Skeletal muscle tissue (tissue), 4 donors: ENCODE data around the gene ABHD14A. TPM values are rescaled to one million over a fixed set of nuclear protein-coding genes. Genes with fewer than 3 reads are reported as not detected.

ENCODE experiments used
- H3K27ac ChIP-seq: one replicate; pipeline ENCODE4 v1.7.0; 2013; ENCODE audit warnings: mild to moderate bottlenecking, low read depth, low read length, inconsistent platforms
- H3K27me3 ChIP-seq, 3 donors: one replicate each; pipeline ENCODE4 v1.7.0; 2013; ENCODE audit warnings: low read length in 3 of 3; ENCODE audit not compliant: control insufficient read depth in 3 of 3, insufficient read depth in 3 of 3
- H3K36me3 ChIP-seq, 3 donors: one replicate each; pipeline ENCODE4 v1.7.0; 2013; ENCODE audit warnings: low read length in 3 of 3; ENCODE audit not compliant: control insufficient read depth in 3 of 3, insufficient read depth in 3 of 3
- H3K4me1 ChIP-seq, 3 donors: one replicate each; pipeline ENCODE4 v1.7.0; 2013; ENCODE audit warnings: low read length in 3 of 3, mild to moderate bottlenecking in 3 of 3; ENCODE audit not compliant: control insufficient read depth in 3 of 3, insufficient read depth in 3 of 3
- H3K4me3 ChIP-seq, 3 donors: one replicate each; pipeline ENCODE4 v1.7.0; 2013; ENCODE audit warnings: low read length in 3 of 3
- H3K9ac ChIP-seq, 3 donors: one replicate each; pipeline ENCODE4 v1.7.0; 2013; ENCODE audit warnings: low read length in 3 of 3, mild to moderate bottlenecking in 3 of 3, moderate library complexity in 2 of 3, low read depth in 1 of 3
- H3K9me3 ChIP-seq, 3 donors: one replicate each; pipeline ENCODE4 v1.7.0; 2013; ENCODE audit warnings: low read length in 3 of 3; ENCODE audit not compliant: control insufficient read depth in 3 of 3
- total RNA-seq: library from RNA; depleted of rRNA; stranded (reverse); fragments of >200 nt; gene quantifications from one replicate; pipeline ENCODE4 v1.2.3, GENCODE V29; 2014
- donor health status: Osteomylitis.

ABHD14A gene
- total RNA-seq, 1 donor from 2014 or later = 8.9 TPM

DNA sequence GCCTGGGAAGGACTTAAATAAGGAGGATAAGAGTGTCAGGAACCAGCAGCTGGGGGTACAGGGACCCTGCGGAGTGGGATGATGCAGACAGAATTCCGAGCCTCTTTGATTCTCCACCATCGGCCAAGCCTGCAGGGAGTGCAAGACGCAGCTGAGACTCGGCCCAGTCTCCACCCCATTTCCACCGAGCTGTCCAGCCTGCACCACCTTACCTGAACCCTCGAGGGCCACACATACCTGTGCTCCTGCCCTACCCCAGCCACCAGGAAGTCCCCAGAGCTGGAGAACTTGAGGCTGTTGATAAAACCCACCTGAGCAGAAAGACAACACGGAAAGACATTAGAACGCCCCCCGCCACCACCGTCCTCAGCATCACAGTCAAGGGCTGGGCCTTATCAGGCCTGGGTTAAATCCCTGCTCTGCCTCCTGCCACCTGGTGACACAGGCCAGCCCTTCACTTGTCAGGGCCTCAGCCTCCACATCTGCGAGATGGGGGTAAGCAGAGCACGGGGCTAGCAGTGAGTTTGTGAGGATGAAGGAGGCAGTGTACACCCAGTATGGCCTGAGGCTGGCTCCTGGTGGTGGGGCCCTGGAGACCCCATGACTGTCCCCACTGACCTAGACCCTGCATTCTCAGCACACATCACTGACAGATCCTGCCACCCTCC is 41.3 kb upstream of the ABHD14A start:
- no peaks in the 10 kb centered on the region for H3K27me3 ChIP-seq
- no peak overlapping the region for H3K4me3 ChIP-seq
- H3K9ac ChIP-seq = no peak overlapping the region
- no peaks in the 10 kb centered on the region for H3K9me3 ChIP-seq
- H3K36me3 ChIP-seq = peaks cover 55 to 58% (median 56%) of the 10 kb centered on the region in 3 donors
- H3K4me1 ChIP-seq = no peaks in the 10 kb centered on the region
- H3K27ac ChIP-seq = no peak overlapping the region

- Histone ChIP-seq H3K4me3 (no peak overlapping the region), H3K4me1 (no peaks in the 10 kb centered on the region), H3K27ac (no peak overlapping the region), H3K36me3 (peaks cover 58 to 60% (median 58%) of the 10 kb centered on the region in 3 donors), H3K9ac (no peak overlapping the region), H3K27me3 (no peaks in the 10 kb centered on the region), H3K9me3 (no peaks in the 10 kb centered on the region)
Observed at GRCh38 chr3:51934139-51934850, 40.6 kb upstream of the ABHD14A start.

DNA sequence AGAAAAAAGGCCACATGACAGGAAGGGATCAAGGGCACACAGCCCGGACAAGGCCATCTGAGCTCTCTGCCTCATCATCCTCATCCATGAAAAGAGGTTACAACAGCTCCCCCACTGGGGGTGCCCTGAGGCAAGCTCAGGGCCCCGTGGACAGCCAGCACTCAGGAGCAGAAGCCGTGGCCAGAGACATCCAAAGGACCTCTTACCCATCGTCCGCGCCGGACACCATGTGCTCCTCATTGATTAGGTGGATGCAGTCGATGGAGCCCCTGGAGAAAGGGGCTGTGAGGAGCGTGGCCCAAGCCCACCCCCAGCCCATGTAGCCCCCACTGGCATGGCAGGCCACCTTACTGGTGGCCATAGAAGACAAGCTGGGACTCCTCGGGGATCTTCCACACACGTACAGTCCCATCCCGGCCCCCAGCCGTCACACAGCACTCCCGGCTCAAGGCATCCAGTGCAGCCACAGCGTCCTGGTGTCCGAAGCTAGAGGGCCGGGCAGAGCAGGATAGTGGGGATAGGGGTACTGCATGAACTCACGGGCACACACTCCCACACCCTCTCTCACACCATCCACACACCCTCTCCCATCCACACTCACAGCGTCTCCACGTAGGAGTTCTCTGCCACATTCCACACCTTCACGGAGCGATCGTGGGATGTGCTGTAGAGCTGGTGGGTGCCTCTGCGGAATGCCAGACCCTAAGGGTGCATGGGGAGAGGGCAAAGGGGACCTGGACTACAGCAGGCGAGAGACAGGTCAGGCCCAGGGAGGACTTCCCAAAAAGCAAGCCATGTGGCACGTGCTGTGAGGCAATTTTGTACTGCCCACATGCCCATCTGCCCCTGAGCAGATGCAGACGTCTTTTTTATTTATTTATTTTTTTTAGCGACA is 39.6 kb upstream of the ABHD14A start:
- Histone ChIP-seq H3K9ac (no peak overlapping the region), H3K36me3 (peaks cover 58 to 60% (median 58%) of the 10 kb centered on the region in 3 donors)

GRCh38 chr3:51935886-51936755 is 38.7 kb upstream of the ABHD14A start:
- Histone ChIP-seq H3K27me3 (no peaks in the 10 kb centered on the region), H3K9ac (no peak overlapping the region), H3K4me3 (no peak overlapping the region), H3K4me1 (peaks cover 5 to 10% (median 9%) of the 10 kb centered on the region in 3 donors), H3K27ac (no peak overlapping the region), H3K9me3 (no peaks in the 10 kb centered on the region), H3K36me3 (peaks cover 55 to 60% (median 58%) of the 10 kb centered on the region in 3 donors)

More for the DNA sequence above, 39.6 kb upstream of the ABHD14A start:
- no peak overlapping the region for H3K4me3 ChIP-seq
- no peaks in the 10 kb centered on the region for H3K9me3 ChIP-seq
- H3K4me1 ChIP-seq = peaks cover 0 to under 1% (median 0%) of the 10 kb centered on the region in 3 donors
- H3K27ac ChIP-seq = no peak overlapping the region
- no peaks in the 10 kb centered on the region for H3K27me3 ChIP-seq

GRCh38 chr3:51937014-51937413 is 37.9 kb upstream of the ABHD14A start:
- H3K27me3 ChIP-seq = no peaks in the 10 kb centered on the region
- H3K9me3 ChIP-seq = no peaks in the 10 kb centered on the region
- no peak overlapping the region for H3K9ac ChIP-seq
- no peak overlapping the region for H3K27ac ChIP-seq
- H3K4me1 ChIP-seq = peaks cover 10 to 16% (median 11%) of the 10 kb centered on the region in 3 donors
- peaks cover 55 to 60% (median 58%) of the 10 kb centered on the region in 3 donors for H3K36me3 ChIP-seq
- H3K4me3 ChIP-seq = no peak overlapping the region

- Histone ChIP-seq H3K9me3 (no peaks in the 10 kb centered on the region), H3K27ac (no peak overlapping the region), H3K4me1 (peaks cover 17 to 23% (median 18%) of the 10 kb centered on the region in 3 donors), H3K9ac (peak overlapping the region in 1 of 3 donors; percentile 16), H3K27me3 (no peaks in the 10 kb centered on the region), H3K4me3 (no peak overlapping the region), H3K36me3 (peaks cover 49 to 55% (median 53%) of the 10 kb centered on the region in 3 donors)
Observed at GRCh38 chr3:51937611-51938450, 37.0 kb upstream of the ABHD14A start.

- Histone ChIP-seq H3K9ac (peak overlapping the region in 1 of 3 donors; percentile 27), H3K9me3 (no peaks in the 10 kb centered on the region), H3K36me3 (peaks cover 39 to 48% (median 46%) of the 10 kb centered on the region in 3 donors), H3K27ac (no peak overlapping the region), H3K4me1 (peaks cover 23 to 31% (median 26%) of the 10 kb centered on the region in 3 donors), H3K27me3 (no peaks in the 10 kb centered on the region), H3K4me3 (no peak overlapping the region)
Observed at GRCh38 chr3:51938780-51939425, 36.0 kb upstream of the ABHD14A start.

DNA sequence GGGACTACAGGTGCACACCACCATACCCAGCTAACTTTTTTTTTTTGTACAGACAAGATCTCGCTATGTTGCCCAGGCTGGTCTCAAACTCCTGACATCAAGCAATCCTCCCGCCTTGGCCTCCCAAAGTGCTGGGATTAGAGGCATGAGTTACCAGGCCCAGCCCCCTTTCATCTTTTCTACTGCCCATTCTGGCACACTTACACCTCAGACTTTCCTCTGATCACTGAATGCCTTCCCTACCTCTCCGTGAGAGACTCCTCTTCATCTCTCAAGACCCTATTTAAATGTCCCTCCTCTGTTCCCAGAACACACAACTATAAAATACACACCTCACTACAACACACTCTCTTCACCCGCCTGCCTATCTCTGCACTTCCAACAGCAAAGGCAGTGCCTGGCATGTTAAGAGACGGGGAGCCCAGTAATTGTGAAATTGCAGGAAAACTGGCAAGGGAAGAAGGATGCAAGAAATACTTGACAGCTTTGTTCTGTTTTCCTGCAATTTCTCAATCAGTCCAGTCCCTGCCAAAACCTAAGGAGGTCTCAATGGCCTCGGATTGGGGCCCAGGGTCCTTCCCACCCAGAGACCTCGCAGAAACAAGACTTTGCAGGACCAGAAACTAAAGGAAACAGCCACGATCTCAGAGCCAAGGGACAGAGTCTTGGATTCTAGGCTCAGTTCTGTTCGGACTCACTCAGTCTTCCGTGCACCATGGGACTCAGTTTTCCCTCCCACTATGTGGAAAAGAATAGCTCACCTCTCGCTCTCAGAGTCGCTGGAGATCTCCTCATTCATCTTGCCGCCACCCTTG is 34.0 kb upstream of the ABHD14A start:
- Histone ChIP-seq H3K27me3 (no peaks in the 10 kb centered on the region), H3K4me1 (peaks cover 23 to 31% (median 26%) of the 10 kb centered on the region in 3 donors), H3K4me3 (peak overlapping the region; percentile 76 to 87 (median 84)), H3K9ac (peak overlapping the region; percentile 76 to 92 (median 89)), H3K36me3 (peaks cover 26 to 44% (median 41%) of the 10 kb centered on the region in 3 donors), H3K9me3 (no peaks in the 10 kb centered on the region), H3K27ac (peak overlapping the region; percentile 79)
